Colonic mucosa (tissue), 4 donors: ENCODE results near the gene RFTN1. TPM values are rescaled to one million over a fixed set of nuclear protein-coding genes. Genes with fewer than 3 reads are reported as not detected.

ENCODE experiments used
- DNase-seq: peaks from one replicate; pipeline ENCODE4 v3.0.0-alpha.2; 2020
- H3K27ac ChIP-seq: fragments of 200-600 bp; one replicate; pipeline ENCODE4 v1.8.0; 2021
- H3K27me3 ChIP-seq: fragments of 200-600 bp; one replicate; pipeline ENCODE4 v1.8.0; 2021
- H3K36me3 ChIP-seq: fragments of 200-600 bp; one replicate; pipeline ENCODE4 v1.8.0; 2021
- H3K4me1 ChIP-seq: fragments of 200-600 bp; one replicate; pipeline ENCODE4 v1.8.0; 2021; ENCODE audit warnings: mild to moderate bottlenecking
- H3K4me3 ChIP-seq: fragments of 200-600 bp; one replicate; pipeline ENCODE4 v1.8.0; 2021
- H3K9ac ChIP-seq, 2 donors: one replicate each; pipeline ENCODE4 v1.7.0; 2013; ENCODE audit warnings: control low read depth in 2 of 2, low read depth in 2 of 2, low read length in 2 of 2
- H3K9me3 ChIP-seq: fragments of 200-600 bp; one replicate; pipeline ENCODE4 v1.8.0; 2021
- intact Hi-C: fragments of 100-400 bp; cut with DNase I; formaldehyde crosslinking; loops from one replicate; pipeline ENCODE4 v1.14.1; 2022
- total RNA-seq, 2 donors: library from RNA; stranded (reverse); fragmentation: NEBNext Ultra II Directional in 1 of 2; extraction: Animal tissue kit (Norgen Biotek cat#: 25700) in 1 of 2; gene quantifications; one replicate each; pipeline ENCODE4 v1.2.1, GENCODE V29; 2021
- TF ChIP-seq, protein P1 (sequence below): fragments of 200-600 bp; IDR thresholded peaks from one replicate; pipeline ENCODE4 v1.8.0; 2022; ENCODE audit warnings: antibody characterized with exemption, mild to moderate bottlenecking
- donor health status: healthy.
- donor health status: DM: no; HTN: no; CAD: no.
- donor health status: DM: no; HTN: no; CAD: no.

RFTN1 gene
- total RNA-seq, 2 donors from 2014 or later = 4.0 to 10.2 TPM

DNA sequence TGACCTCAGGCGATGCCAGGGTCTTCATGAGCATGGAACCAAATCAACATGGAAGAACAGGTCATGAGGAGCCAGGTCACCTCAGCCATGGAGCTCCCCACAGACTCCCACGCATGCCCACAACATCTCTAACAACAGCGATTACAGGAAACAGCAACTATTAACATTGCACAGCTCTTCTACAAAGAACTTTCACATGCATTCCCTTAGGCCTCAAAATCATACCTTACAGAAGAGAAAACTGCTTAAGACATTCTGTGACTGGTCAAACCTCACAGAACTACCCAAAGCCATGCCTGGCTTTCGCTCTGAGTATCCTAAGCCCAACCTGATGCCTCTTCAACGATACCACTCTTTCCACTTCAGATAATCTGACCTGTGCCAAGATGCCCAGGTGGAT, 130.7 kb downstream of the RFTN1 start:
- no peak for DNase-seq
- TF ChIP-seq, protein P1, sequence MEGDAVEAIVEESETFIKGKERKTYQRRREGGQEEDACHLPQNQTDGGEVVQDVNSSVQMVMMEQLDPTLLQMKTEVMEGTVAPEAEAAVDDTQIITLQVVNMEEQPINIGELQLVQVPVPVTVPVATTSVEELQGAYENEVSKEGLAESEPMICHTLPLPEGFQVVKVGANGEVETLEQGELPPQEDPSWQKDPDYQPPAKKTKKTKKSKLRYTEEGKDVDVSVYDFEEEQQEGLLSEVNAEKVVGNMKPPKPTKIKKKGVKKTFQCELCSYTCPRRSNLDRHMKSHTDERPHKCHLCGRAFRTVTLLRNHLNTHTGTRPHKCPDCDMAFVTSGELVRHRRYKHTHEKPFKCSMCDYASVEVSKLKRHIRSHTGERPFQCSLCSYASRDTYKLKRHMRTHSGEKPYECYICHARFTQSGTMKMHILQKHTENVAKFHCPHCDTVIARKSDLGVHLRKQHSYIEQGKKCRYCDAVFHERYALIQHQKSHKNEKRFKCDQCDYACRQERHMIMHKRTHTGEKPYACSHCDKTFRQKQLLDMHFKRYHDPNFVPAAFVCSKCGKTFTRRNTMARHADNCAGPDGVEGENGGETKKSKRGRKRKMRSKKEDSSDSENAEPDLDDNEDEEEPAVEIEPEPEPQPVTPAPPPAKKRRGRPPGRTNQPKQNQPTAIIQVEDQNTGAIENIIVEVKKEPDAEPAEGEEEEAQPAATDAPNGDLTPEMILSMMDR = no peak
- no peaks in the 10 kb centered on the region for H3K9me3 ChIP-seq
- H3K27me3 ChIP-seq = no peaks in the 10 kb centered on the region
- no peaks in the 10 kb centered on the region for H3K36me3 ChIP-seq
- no peak overlapping the region for H3K9ac ChIP-seq
- H3K27ac ChIP-seq = no peak overlapping the region
- H3K4me1 ChIP-seq = no peaks in the 10 kb centered on the region
- H3K4me3 ChIP-seq = no peak overlapping the region
- intact Hi-C loops = no loop called here

DNA sequence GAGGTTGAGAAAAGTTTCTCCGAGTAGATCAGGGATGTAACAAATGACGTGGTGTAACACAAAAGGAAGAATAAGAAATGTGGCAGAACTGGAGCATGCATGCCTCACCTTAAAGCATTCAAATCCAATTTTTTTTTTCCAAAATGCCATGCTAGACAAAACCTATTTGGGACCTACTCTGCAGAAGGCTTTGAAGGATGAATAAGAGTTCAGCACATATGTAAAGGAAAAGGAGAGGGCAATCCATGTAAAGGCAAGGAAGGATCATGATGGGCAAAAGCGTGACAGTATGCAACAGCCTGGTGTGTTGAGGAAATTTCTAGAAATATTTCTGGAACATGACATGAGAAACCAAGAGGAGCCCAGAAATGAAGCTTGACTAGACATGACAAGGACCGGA, 132.1 kb downstream of the RFTN1 start:
- no peaks in the 10 kb centered on the region for H3K9me3 ChIP-seq
- H3K4me3 ChIP-seq = no peak overlapping the region
- no peak overlapping the region for H3K9ac ChIP-seq
- intact Hi-C loops = no loop called here
- H3K4me1 ChIP-seq = no peaks in the 10 kb centered on the region
- no peaks in the 10 kb centered on the region for H3K36me3 ChIP-seq
- TF ChIP-seq, protein P1 = no peak
- H3K27ac ChIP-seq = no peak overlapping the region
- H3K27me3 ChIP-seq = no peaks in the 10 kb centered on the region
- no peak for DNase-seq

DNA sequence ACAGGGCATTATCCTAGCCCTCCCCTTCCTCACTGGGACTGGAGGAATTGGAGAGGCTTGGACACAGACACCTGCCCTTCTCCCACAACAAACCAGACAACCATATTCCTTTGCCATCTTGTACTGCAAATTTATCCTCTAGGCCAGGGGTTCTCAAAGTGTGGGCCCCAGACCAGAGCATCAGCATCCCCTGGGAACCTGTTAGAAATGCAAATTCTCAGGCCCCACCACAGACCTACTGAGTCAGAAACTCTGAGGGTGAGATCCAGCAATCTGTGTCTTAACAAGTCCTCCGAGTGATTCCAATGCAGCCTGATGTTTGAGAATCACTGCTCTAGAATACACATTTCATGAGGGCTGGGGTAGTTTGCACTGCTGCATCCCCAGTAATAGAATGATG, 133.1 kb downstream of the RFTN1 start:
- no peak overlapping the region for H3K9ac ChIP-seq
- intact Hi-C loops = no loop called here

DNA sequence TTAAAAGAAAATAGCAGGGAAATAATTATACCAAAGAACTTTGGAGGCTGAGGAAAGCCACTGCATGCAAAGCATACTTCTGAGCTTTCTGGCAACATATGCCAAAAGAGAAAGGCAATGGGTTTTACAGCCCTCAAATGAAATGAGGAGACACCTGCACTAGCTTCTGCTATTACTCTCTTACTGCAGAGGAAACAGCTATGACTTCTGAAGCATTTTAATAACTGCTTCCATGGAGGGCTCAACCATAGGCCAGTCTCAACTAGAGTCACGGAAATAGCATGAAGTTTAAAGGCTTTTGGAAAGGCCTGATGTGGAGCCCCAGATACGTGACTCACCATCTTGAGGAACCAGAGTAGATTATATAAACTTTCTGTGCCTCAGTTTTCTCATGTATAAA, 133.7 kb downstream of the RFTN1 start:
- DNase-seq = no peak
- Histone ChIP-seq H3K4me3 (no peak overlapping the region), H3K27ac (no peak overlapping the region), H3K4me1 (no peaks in the 10 kb centered on the region), H3K27me3 (no peaks in the 10 kb centered on the region), H3K36me3 (no peaks in the 10 kb centered on the region), H3K9me3 (no peaks in the 10 kb centered on the region), H3K9ac (no peak overlapping the region)
- intact Hi-C loops = no loop called here
- TF ChIP-seq, protein P1 = no peak

More for the DNA sequence above, 133.1 kb downstream of the RFTN1 start:
- DNase-seq = no peak
- TF ChIP-seq, protein P1 = no peak
- no peaks in the 10 kb centered on the region for H3K27me3 ChIP-seq
- no peak overlapping the region for H3K27ac ChIP-seq
- H3K36me3 ChIP-seq = no peaks in the 10 kb centered on the region
- no peaks in the 10 kb centered on the region for H3K9me3 ChIP-seq
- H3K4me1 ChIP-seq = no peaks in the 10 kb centered on the region
- no peak overlapping the region for H3K4me3 ChIP-seq

DNA sequence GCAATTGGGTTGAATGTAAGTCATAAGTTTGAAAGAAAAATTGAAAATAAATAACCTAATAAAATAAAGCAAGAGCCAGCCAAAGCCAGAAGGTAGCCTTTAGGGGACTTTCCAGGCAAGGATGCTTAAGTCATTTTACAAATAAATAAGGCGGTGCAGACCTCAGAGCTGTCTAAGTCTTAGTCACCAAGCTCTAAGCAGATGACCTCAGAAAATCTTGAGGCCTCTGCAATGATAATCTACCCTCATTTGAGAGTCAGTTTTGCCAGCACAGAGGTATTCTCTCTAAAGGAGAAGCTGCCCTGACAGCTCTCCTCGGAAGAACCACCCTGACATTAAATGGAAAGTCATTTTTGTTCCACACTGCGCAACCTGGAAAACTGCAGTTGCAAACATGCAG, 134.6 kb downstream of the RFTN1 start:
- DNase-seq = no peak
- Histone ChIP-seq H3K27ac (no peak overlapping the region), H3K4me3 (no peak overlapping the region), H3K36me3 (no peaks in the 10 kb centered on the region), H3K9ac (no peak overlapping the region), H3K27me3 (no peaks in the 10 kb centered on the region), H3K4me1 (no peaks in the 10 kb centered on the region), H3K9me3 (no peaks in the 10 kb centered on the region)
- TF ChIP-seq, protein P1 = no peak
- intact Hi-C loops = no loop called here

DNA sequence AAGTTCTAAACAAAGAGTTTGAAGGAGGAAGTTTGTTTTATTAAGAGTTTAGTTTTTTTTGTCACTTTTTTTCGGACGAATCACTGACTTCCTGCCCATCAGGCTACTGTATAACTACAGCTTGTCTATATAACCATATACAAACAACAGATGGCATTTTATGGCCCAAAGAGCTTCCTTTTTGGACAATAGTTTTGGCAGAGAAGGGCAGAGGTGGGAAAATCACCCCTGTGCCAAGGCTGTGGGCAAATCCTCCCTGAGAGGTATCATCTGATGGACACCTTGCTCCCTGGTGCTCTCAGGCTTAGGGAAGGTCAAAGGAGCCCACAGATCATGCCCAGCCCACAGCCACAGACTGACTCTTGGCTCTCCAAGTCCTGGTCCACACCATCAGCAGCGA, 135.1 kb downstream of the RFTN1 start:
- H3K36me3 ChIP-seq = no peaks in the 10 kb centered on the region
- no peaks in the 10 kb centered on the region for H3K9me3 ChIP-seq
- TF ChIP-seq, protein P1 = no peak
- H3K9ac ChIP-seq = no peak overlapping the region
- no peak for DNase-seq
- no peak overlapping the region for H3K27ac ChIP-seq
- H3K4me3 ChIP-seq = no peak overlapping the region
- no peaks in the 10 kb centered on the region for H3K4me1 ChIP-seq
- H3K27me3 ChIP-seq = no peaks in the 10 kb centered on the region
- intact Hi-C loops = no loop called here
